Measurements from ENCODE around the gene ACBD7. TPM values are rescaled to one million over a fixed set of nuclear protein-coding genes. Genes with fewer than 3 reads are reported as not detected.

ACBD7 gene
- total RNA-seq, 1 experiment from 2014 or later = 13.9 TPM

DNA sequence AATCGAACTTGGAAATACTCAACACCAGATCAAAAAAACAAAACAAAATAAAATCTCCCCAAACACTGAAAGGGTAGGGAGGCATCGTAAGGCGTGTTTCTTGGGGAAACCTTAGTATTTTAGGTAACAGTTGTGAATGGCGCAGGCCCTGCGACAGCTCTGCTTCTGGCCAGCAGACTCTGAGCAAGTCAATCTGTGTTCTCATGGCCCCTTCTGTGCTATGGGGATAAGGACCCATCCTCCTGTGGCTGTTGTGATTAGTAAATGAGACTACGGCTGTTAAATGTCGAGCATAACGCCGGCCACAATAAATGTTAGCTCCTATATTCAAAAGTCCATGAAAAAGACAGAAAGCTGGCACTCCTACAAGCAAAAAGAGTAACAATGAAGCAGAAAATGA, 35.6 kb upstream of the ACBD7 start:
- CTCF ChIA-PET = no interaction called here
- Histone ChIP-seq H3K4me1 (no peaks in the 10 kb centered on the region), H3K36me3 (ENCODE audit: control insufficient read depth, insufficient read depth, low read length) (peaks cover 2% of the 10 kb centered on the region; the same call in 1 of the 2 replicates), H3K9me3 (no peaks in the 10 kb centered on the region), H3K27me3 (replicated peaks; ENCODE audit: control insufficient read depth, insufficient read depth, low read length) (no peaks in the 10 kb centered on the region), H3K4me3 (ENCODE audit: low read depth, low read length) (no peak overlapping the region)
- H3K4me3 Mint-ChIP-seq (ENCODE audit: unreplicated experiment) = no peak overlapping the region
- H3K9me3 Mint-ChIP-seq (ENCODE audit: unreplicated experiment) = no peaks in the 10 kb centered on the region
- POLR2A ChIA-PET = no interaction called here
- intact Hi-C loops (cut with micrococcal nuclease; ENCODE audit: unreplicated experiment) = no loop called here
- no peaks in the 10 kb centered on the region for H3K4me1 Mint-ChIP-seq (ENCODE audit: low read depth, unreplicated experiment)
- TF ChIP-seq, protein P1, sequence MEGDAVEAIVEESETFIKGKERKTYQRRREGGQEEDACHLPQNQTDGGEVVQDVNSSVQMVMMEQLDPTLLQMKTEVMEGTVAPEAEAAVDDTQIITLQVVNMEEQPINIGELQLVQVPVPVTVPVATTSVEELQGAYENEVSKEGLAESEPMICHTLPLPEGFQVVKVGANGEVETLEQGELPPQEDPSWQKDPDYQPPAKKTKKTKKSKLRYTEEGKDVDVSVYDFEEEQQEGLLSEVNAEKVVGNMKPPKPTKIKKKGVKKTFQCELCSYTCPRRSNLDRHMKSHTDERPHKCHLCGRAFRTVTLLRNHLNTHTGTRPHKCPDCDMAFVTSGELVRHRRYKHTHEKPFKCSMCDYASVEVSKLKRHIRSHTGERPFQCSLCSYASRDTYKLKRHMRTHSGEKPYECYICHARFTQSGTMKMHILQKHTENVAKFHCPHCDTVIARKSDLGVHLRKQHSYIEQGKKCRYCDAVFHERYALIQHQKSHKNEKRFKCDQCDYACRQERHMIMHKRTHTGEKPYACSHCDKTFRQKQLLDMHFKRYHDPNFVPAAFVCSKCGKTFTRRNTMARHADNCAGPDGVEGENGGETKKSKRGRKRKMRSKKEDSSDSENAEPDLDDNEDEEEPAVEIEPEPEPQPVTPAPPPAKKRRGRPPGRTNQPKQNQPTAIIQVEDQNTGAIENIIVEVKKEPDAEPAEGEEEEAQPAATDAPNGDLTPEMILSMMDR (IDR thresholded peaks at IDR 0.05; ENCODE audit: insufficient read depth in 1 of 2, low read depth in 1 of 2, low read length in 1 of 2, severe bottlenecking in 1 of 2, unreplicated experiment in 1 of 2) = no peak
- DNase-seq = no peak
- no TSS peak for BruUV-seq (replicated peaks)
- no peak overlapping the region for H3K27ac Mint-ChIP-seq (ENCODE audit: unreplicated experiment)
- H3K36me3 Mint-ChIP-seq (ENCODE audit: insufficient read depth, unreplicated experiment) = peaks cover 25% of the 10 kb centered on the region
- no peaks in the 10 kb centered on the region for H3K27me3 Mint-ChIP-seq (ENCODE audit: insufficient read depth, unreplicated experiment)

DNA sequence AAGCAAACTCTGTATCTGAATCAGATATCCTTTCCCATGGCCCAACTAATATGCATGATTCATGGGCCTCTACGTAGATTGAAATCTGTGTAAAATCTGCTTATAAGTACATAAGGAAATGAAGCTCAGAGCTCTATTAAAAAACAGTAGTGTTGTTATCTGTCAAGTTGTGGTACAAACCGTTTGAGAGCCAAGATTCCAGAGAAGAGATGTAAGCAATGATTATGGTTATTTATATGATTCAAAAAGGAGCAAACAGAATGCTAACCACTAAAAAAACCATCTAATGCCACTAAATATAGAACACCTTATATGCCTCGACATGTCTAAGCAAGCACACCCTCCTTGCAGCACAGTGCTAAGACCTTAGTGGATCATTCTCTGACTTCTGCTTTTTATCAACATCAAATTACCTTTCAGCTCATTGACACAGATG, 35.2 kb upstream of the ACBD7 start:
- DNase-seq = no peak
- H3K27me3 ChIP-seq (replicated peaks; ENCODE audit: control insufficient read depth, insufficient read depth, low read length) = no peaks in the 10 kb centered on the region
- H3K4me3 ChIP-seq (ENCODE audit: low read depth, low read length) = no peak overlapping the region
- no peaks in the 10 kb centered on the region for H3K9me3 ChIP-seq
- Mint-ChIP-seq H3K4me3 (ENCODE audit: unreplicated experiment) (no peak overlapping the region), H3K36me3 (ENCODE audit: insufficient read depth, unreplicated experiment) (peaks cover 24% of the 10 kb centered on the region), H3K27ac (ENCODE audit: unreplicated experiment) (no peak overlapping the region), H3K9me3 (ENCODE audit: unreplicated experiment) (no peaks in the 10 kb centered on the region), H3K4me1 (ENCODE audit: low read depth, unreplicated experiment) (no peaks in the 10 kb centered on the region), H3K27me3 (ENCODE audit: insufficient read depth, unreplicated experiment) (no peaks in the 10 kb centered on the region)
- H3K4me1 ChIP-seq = no peaks in the 10 kb centered on the region
- POLR2A ChIA-PET = no interaction called here
- intact Hi-C loops (cut with micrococcal nuclease; ENCODE audit: unreplicated experiment) = no loop called here
- TF ChIP-seq, protein P1 (IDR thresholded peaks at IDR 0.05; ENCODE audit: insufficient read depth in 1 of 2, low read depth in 1 of 2, low read length in 1 of 2, severe bottlenecking in 1 of 2, unreplicated experiment in 1 of 2) = no peak
- CTCF ChIA-PET = no interaction called here
- no TSS peak for BruUV-seq (replicated peaks)
- H3K36me3 ChIP-seq (ENCODE audit: control insufficient read depth, insufficient read depth, low read length) = peaks cover 2% of the 10 kb centered on the region; the same call in 1 of the 2 replicates

GRCh38 chr10:15122477-15123030, 34.0 kb upstream of the ACBD7 start:
- ChIA-PET POLR2A (no interaction called here), CTCF (no interaction called here)
- DNase-seq = no peak
- Mint-ChIP-seq H3K9me3 (ENCODE audit: unreplicated experiment) (no peaks in the 10 kb centered on the region), H3K4me3 (ENCODE audit: unreplicated experiment) (no peak overlapping the region), H3K27ac (ENCODE audit: unreplicated experiment) (no peak overlapping the region), H3K36me3 (ENCODE audit: insufficient read depth, unreplicated experiment) (peaks cover 12% of the 10 kb centered on the region), H3K27me3 (ENCODE audit: insufficient read depth, unreplicated experiment) (no peaks in the 10 kb centered on the region), H3K4me1 (ENCODE audit: low read depth, unreplicated experiment) (no peaks in the 10 kb centered on the region)
- no peaks in the 10 kb centered on the region for H3K4me1 ChIP-seq
- intact Hi-C loops (cut with micrococcal nuclease; ENCODE audit: unreplicated experiment) = no loop called here
- no peaks in the 10 kb centered on the region for H3K27me3 ChIP-seq (replicated peaks; ENCODE audit: control insufficient read depth, insufficient read depth, low read length)
- H3K9me3 ChIP-seq = no peaks in the 10 kb centered on the region
- TF ChIP-seq, protein P1 (IDR thresholded peaks at IDR 0.05; ENCODE audit: insufficient read depth in 1 of 2, low read depth in 1 of 2, low read length in 1 of 2, severe bottlenecking in 1 of 2, unreplicated experiment in 1 of 2) = no peak
- peaks cover 2% of the 10 kb centered on the region; the same call in 1 of the 2 replicates for H3K36me3 ChIP-seq (ENCODE audit: control insufficient read depth, insufficient read depth, low read length)
- H3K4me3 ChIP-seq (ENCODE audit: low read depth, low read length) = no peak overlapping the region
- no TSS peak for BruUV-seq (replicated peaks)
